ENCODE measurements around the gene SLC38A6. TPM values are rescaled to one million over a fixed set of nuclear protein-coding genes. Genes with fewer than 3 reads are reported as not detected.

SLC38A6 gene
- total RNA-seq, 1 experiment from 2014 or later = 9.3 TPM

- no peak for DNase-seq (ENCODE audit: low read depth, low spot score)
- Histone ChIP-seq H3K4me3 (ENCODE audit: low read depth in 2 of 2, low read length in 2 of 2) (no peak overlapping the region), H3K9me3 (ENCODE audit: control insufficient read depth, insufficient read depth, low read depth, low read length) (no peaks in the 10 kb centered on the region), H3K27ac (ENCODE audit: low read length) (no peak overlapping the region), H3K27me3 (ENCODE audit: control insufficient read depth, insufficient read depth, low read length) (no peaks in the 10 kb centered on the region), H3K4me1 (ENCODE audit: control insufficient read depth, insufficient read depth, low read length) (no peaks in the 10 kb centered on the region), H3K36me3 (ENCODE audit: control insufficient read depth, insufficient read depth, low read length) (no peaks in the 10 kb centered on the region)
- ChIA-PET POLR2A (no interaction called here), CTCF (no interaction called here)
- intact Hi-C loops (cut with micrococcal nuclease; ENCODE audit: unreplicated experiment) = no loop called here
- no peak for ATAC-seq
- TF ChIP-seq CTCF (IDR thresholded peaks at IDR 0.05) (no peak), SIN3A (IDR thresholded peaks at IDR 0.05; ENCODE audit: borderline replicate concordance, insufficient read depth, low read depth, low read length) (no peak), REST (IDR thresholded peaks at IDR 0.05; ENCODE audit: insufficient read depth in 1 of 2, low read depth in 2 of 2, low read length in 1 of 2) (no peak), TCF7L2 (IDR thresholded peaks at IDR 0.05; ENCODE audit: low read depth, low read length) (no peak), POLR2AphosphoS5 (IDR thresholded peaks at IDR 0.05; ENCODE audit: low read depth, low read length) (no peak)
- in situ Hi-C loops (cut with HindIII; ENCODE audit: low pct_unique_long_range_greater_than_20kb, low sequenced_read_pairs) = no loop called here
- no TSS peak for BruUV-seq (replicated peaks)
These were observed 52.0 kb downstream of the SLC38A6 start for GRCh38 chr14:61033054-61033453.

GRCh38 chr14:61033855-61034254 is 52.8 kb downstream of the SLC38A6 start:
- no TSS peak for BruUV-seq (replicated peaks)
- in situ Hi-C loops (cut with HindIII; ENCODE audit: low pct_unique_long_range_greater_than_20kb, low sequenced_read_pairs) = no loop called here
- no peaks in the 10 kb centered on the region for H3K9me3 ChIP-seq (ENCODE audit: control insufficient read depth, insufficient read depth, low read depth, low read length)
- no peak overlapping the region for H3K4me3 ChIP-seq (ENCODE audit: low read depth in 2 of 2, low read length in 2 of 2)
- H3K27me3 ChIP-seq (ENCODE audit: control insufficient read depth, insufficient read depth, low read length) = no peaks in the 10 kb centered on the region
- H3K36me3 ChIP-seq (ENCODE audit: control insufficient read depth, insufficient read depth, low read length) = no peaks in the 10 kb centered on the region
- no peak overlapping the region for H3K27ac ChIP-seq (ENCODE audit: low read length)
- no peaks in the 10 kb centered on the region for H3K4me1 ChIP-seq (ENCODE audit: control insufficient read depth, insufficient read depth, low read length)
- CTCF ChIA-PET = no interaction called here
- no peak for DNase-seq (ENCODE audit: low read depth, low spot score)
- intact Hi-C loops (cut with micrococcal nuclease; ENCODE audit: unreplicated experiment) = no loop called here
- TF ChIP-seq TCF7L2 (IDR thresholded peaks at IDR 0.05; ENCODE audit: low read depth, low read length) (no peak), POLR2AphosphoS5 (IDR thresholded peaks at IDR 0.05; ENCODE audit: low read depth, low read length) (no peak), CTCF (IDR thresholded peaks at IDR 0.05) (no peak), SIN3A (IDR thresholded peaks at IDR 0.05; ENCODE audit: borderline replicate concordance, insufficient read depth, low read depth, low read length) (no peak), REST (IDR thresholded peaks at IDR 0.05; ENCODE audit: insufficient read depth in 1 of 2, low read depth in 2 of 2, low read length in 1 of 2) (no peak)
- no peak for ATAC-seq
- POLR2A ChIA-PET = no interaction called here

All from Panc1 (cell line).